Epidermal melanocyte (primary cell): ENCODE results near the gene TNIP3.
"Not testable (repeated sequence)": the region's sequence is repeated elsewhere in the genome, so short reads cannot be mapped to it uniquely, and the experiment has no call there.

Experiments used
- DNase-seq: peaks from one replicate; pipeline ENCODE4 v3.0.0; 2011; ENCODE audit warnings: low spot score; ENCODE audit not compliant: insufficient read length

The TNIP3 gene

DNA sequence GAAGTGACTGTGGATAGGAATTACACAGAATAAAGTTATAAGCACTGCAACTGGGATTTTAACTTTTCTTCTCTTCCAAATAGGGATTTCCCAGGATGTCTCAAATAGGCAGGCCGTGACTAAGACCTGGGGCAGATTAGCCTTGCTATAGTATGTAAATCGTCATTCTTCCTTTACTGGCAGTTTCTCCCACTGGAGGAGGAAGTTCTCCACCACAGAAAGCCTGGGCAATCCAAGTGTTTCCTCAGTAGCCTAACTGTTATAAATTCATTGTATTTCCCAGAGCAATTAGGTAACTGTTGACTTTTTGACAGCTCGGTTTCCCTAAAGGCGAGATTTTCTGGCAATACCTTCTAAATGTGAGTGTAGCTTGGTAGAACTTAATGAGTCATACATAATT is at the start of gene TNIP3:
Gene TNIP3 (minus strand): TSS at position 31 of the 400 bp plus-strand sequence. CDS start 196 bp downstream, outside the sequence.
- DNase-seq = no peak

GRCh38 chr4:121212806-121213205 is 48.7 kb upstream of the TNIP3 start:
- no peak for DNase-seq

DNA sequence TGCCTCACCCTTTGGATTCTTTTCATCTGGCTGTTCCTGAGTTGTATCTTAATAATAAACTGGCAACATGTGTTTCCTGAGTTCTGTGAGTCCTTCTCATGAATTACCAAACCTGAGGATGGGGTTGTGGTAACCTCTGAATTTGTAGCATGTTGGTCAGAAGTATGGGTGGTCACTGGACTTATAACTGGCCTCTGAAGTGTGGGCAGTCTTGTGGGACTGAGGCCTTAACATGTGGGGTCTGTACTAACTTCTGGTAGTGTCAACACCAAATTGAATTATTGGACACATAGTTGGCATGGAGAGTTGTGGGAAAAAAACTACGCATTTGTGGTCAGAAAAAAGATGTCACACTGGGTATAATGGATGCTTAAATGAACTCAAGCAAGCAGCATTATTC is 45.0 kb upstream of the TNIP3 start:
- DNase-seq = no peak

DNA sequence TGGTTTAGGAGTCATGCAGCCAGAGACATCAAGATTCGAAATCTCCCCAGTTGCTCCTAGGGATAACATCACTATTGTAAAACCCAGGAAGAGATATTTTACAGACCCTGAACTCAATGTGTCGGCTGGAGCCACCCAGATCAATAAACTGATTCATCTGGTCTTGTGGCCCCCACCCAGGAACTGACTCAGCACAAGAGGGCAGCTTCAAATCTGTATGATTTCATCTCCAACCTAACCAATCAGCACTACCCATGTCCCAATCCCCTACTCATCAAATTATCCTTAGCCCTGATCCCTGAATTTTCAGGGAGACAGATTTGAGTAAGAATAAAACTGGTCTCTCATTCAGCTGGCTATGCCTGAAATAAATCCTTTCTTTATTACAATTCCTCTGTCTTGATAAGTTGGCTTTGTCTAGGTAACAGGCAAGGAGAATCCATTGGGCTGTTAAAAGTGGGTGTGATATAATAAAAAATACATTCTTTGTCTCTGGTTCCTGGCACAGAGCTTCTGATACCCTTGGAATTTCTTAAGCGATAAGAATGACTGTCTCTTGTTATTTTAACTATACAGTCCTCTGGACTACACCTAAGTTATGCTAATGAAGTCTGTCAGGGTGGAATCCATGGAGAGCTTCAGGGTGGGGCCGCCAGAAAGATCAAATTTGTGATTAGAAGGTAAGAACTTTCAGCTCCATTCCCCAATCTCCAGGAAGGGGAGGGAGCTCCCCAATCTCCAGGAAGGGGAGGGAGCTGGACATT is 44.3 kb upstream of the TNIP3 start:
- DNase-seq = no peak

GRCh38 chr4:121205777-121206176 is 41.7 kb upstream of the TNIP3 start:
- DNase-seq = not testable (repeated sequence)

- no peak for DNase-seq
Observed at GRCh38 chr4:121200795-121201472, 36.8 kb upstream of the TNIP3 start.

GRCh38 chr4:121199742-121200561 is 35.8 kb upstream of the TNIP3 start:
- DNase-seq = no peak

GRCh38 chr4:121198251-121198650 is 34.1 kb upstream of the TNIP3 start:
- no peak for DNase-seq

DNA sequence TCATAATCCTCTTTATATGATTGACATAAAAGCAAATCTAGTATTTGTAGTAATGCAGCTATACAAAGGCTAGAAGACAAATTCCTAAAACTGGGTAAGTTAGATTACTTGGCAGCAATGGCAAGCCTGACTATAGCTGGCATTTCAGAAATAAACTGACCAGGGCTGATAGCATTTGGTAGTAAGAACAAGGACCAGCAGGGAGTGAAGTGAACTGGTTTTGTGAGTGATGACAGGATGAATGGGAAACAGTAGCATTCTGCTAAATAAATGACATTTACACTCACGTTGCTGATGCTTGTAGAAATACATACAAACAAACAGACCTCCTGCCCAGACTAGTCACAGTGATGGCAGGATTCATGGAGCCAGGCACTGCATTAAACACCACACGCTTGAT is 31.5 kb upstream of the TNIP3 start:
- no peak for DNase-seq

GRCh38 chr4:121192480-121192879 is 28.4 kb upstream of the TNIP3 start:
- DNase-seq = no peak

DNA sequence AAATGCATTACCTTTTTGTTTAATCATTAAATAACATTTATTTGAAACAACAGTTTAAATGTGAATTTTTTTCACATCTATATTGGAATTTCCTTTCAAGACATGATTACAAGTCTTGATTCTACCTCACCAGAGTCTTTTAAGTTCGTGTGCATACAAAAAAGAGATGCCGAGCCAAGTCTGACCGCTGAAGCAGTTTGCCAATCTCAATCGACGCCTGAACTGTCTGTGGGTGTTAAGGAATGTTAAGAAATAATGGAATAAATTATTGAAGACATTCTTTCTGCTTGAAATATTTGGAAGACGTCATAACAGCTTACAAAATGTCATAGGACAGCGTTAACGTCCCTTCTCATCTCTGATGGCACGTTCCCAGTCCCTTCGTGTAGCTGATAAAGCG is 27.9 kb upstream of the TNIP3 start:
- DNase-seq = no peak

GRCh38 chr4:121191361-121191760 is 27.2 kb upstream of the TNIP3 start:
- DNase-seq = no peak

DNA sequence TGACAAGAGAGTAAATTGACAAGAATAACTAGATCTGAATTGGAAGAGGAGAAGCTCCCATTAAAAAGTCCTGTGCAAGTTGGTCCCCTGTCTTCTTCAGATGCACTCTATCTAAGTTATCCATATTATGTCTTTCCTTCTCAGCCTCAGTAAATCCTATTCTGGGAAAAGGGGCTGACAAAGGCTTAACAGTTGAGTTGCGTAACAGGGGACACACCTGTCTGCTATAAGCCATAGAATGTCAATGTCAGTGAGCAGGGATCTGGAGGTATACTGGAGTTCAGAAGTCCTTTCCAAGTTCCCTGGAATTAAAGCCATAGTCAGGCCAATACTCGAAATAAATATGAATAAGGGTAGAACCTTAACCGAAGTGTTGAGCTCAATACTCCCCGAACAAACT is 26.3 kb upstream of the TNIP3 start:
- no peak for DNase-seq

GRCh38 chr4:121189326-121190215 is 25.4 kb upstream of the TNIP3 start:
- no peak for DNase-seq

- DNase-seq = no peak
Observed at GRCh38 chr4:121187206-121187605, 23.1 kb upstream of the TNIP3 start.

GRCh38 chr4:121185960-121186359 is 21.8 kb upstream of the TNIP3 start:
- DNase-seq = no peak

DNA sequence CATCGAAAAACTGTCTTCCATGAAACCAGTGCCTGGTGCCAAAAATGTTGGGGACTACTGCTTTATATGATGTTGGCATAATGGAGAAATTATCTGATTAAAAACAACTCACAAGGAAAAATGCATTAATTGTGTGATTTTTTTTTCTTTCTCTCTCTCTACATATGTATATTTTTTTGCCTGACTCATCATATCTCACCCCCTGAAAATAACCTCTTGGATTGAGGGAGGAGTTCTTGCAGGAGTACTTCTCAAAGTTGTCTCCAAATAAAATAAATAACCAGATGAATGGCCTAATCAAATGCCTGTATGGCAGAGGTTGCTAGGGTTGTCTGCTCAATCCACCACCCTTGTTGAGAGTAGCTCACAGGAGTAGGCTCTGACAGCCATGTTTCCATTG is 19.9 kb upstream of the TNIP3 start:
- DNase-seq = no peak

GRCh38 chr4:121183361-121183760 is 19.2 kb upstream of the TNIP3 start:
- no peak for DNase-seq

DNA sequence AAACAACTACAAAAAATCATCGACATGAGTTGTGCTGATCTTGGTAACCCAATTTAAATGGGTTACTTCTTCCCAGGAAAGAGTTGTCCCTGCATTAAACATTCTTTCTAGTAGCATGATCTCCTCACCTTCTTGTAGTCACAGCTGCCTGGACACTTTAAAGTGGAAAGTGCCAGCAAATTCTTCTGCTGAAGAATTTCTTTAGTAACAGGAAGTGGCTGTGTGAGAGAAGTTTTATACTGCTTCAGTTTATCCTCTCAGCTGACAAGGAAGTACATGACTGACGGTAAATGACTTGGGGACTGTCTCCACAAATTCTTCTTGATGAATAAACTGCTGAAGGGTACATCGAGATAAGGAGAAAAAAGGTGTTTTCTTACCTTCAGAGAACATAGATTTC is 18.2 kb upstream of the TNIP3 start:
- DNase-seq = no peak

GRCh38 chr4:121181493-121181892 is 17.4 kb upstream of the TNIP3 start:
- no peak for DNase-seq

- no peak for DNase-seq
Observed at GRCh38 chr4:121180558-121180957, 16.4 kb upstream of the TNIP3 start.
